HG02798 (cell line): ENCODE measurements around the gene SPPL2C.
A peak's percentile ranks its signal among the peaks of the same experiment; 100 is the strongest.

Experiments used
- ATAC-seq: cut with Tn5 transposase; IDR thresholded peaks from one replicate; pipeline ENCODE4 v1.9.1; 2021; ENCODE audit warnings: mild to moderate bottlenecking; ENCODE audit not compliant: unreplicated experiment, poor library complexity

The SPPL2C gene

GRCh38 chr17:45870342-45870974 lies 25.8 kb downstream of the SPPL2C start:
- no peak for ATAC-seq

GRCh38 chr17:45871718-45872117 lies 27.0 kb downstream of the SPPL2C start:
- no peak for ATAC-seq

GRCh38 chr17:45873728-45874127 lies 29.0 kb downstream of the SPPL2C start:
- no peak for ATAC-seq

GRCh38 chr17:45874151-45874550 lies 29.5 kb downstream of the SPPL2C start:
- no peak for ATAC-seq

- no peak for ATAC-seq
Measured at GRCh38 chr17:45876539-45876938, 31.9 kb downstream of the SPPL2C start.

GRCh38 chr17:45877467-45877866 lies 32.8 kb downstream of the SPPL2C start:
- ATAC-seq, result no peak

GRCh38 chr17:45883063-45883462 lies 38.4 kb downstream of the SPPL2C start:
- no peak for ATAC-seq

GRCh38 chr17:45886852-45887251 lies 42.2 kb downstream of the SPPL2C start:
- ATAC-seq, result no peak

- ATAC-seq, result no peak
Measured at GRCh38 chr17:45888392-45888791, 43.7 kb downstream of the SPPL2C start.

GRCh38 chr17:45889579-45889978 lies 44.9 kb downstream of the SPPL2C start:
- ATAC-seq, result no peak

GRCh38 chr17:45893725-45894021 lies 49.0 kb downstream of the SPPL2C start:
- no peak for ATAC-seq

- peak; percentile 77 for ATAC-seq
Measured at GRCh38 chr17:45894022-45894784, 49.5 kb downstream of the SPPL2C start, which contains the start of gene MAPT. MAPT (plus strand) TSS chr17:45894554; CDS start chr17:45962338, 67,784 bp downstream.

GRCh38 chr17:45895304-45895968 lies 50.8 kb downstream of the SPPL2C start:
- no peak for ATAC-seq

GRCh38 chr17:45895969-45896785 lies 51.5 kb downstream of the SPPL2C start:
- ATAC-seq, result no peak
